A549 (cell line): ENCODE data around the gene C4orf50. TPM values are rescaled to one million over a fixed set of nuclear protein-coding genes. Genes with fewer than 3 reads are reported as not detected.
"Not testable (repeated sequence)": the region's sequence is repeated elsewhere in the genome, so short reads cannot be mapped to it uniquely, and the experiment has no call there.

Experiments
- ATAC-seq, 2 experiments: fragments of 200-7000 bp in 1 of 2; fragments of >200 bp in 1 of 2; cut with Nextera tagmentation in 1 of 2; cut with Tn5 transposase in 1 of 2; 3 replicates each; pipeline versions ENCODE4 v1.8.0 to v1.9.1; 2018 to 2020; ENCODE audit warnings: mild to moderate bottlenecking in 1 of 2, moderate library complexity in 1 of 2
- CTCF ChIA-PET: fragments of 300-600 bp; sonication (Branson Sonifier 250); formaldehyde crosslinking; extraction: SDS; loops from one replicate; lab custom pipeline; 2021; ENCODE audit warnings: antibody characterized with exemption, inconsistent platforms; lab: Yijun Ruan, JAX
- POLR2A ChIA-PET: fragments of 350-600 bp; formaldehyde crosslinking; extraction: SDS; loops from one replicate; lab custom pipeline; 2021; ENCODE audit warnings: antibody characterized with exemption, inconsistent platforms; lab: Yijun Ruan, JAX
- DNase-seq, 2 experiments: peaks; one replicate each; pipeline versions ENCODE4 v3.0.0 to v3.0.0-alpha.2; 2011 to 2016; ENCODE audit warnings: low read depth in 1 of 2, low spot score in 1 of 2
- FAIRE-seq: peaks from 2 replicates; lab custom pipeline; 2011; peaks lifted over from hg19 to GRCh38; lab: Jason Lieb, UNC
- H3K27ac ChIP-seq, 2 experiments: fragments of >200 bp; sonication (Bioruptor Twin); formaldehyde crosslinking; 3 replicates each; pipeline ENCODE4 v1.5.1; 2016 to 2017
- H3K4me1 ChIP-seq: fragments of >200 bp; sonication (Bioruptor Twin); formaldehyde crosslinking; 3 replicates; pipeline ENCODE4 v1.6.1; 2016
- H3K4me2 ChIP-seq: fragments of >200 bp; sonication (Bioruptor Twin); formaldehyde crosslinking; 3 replicates; pipeline ENCODE4 v1.6.1; 2016
- H3K4me3 ChIP-seq: fragments of >200 bp; sonication (Bioruptor Twin); formaldehyde crosslinking; 3 replicates; pipeline ENCODE4 v1.5.1; 2016
- H3K9me3 ChIP-seq: fragments of >200 bp; sonication (Bioruptor Twin); formaldehyde crosslinking; 3 replicates; pipeline ENCODE4 v1.6.1; 2016
- CEBPB ChIP-seq, 2 experiments: fragments of >200 bp in 1 of 2; sonication (Bioruptor Twin) in 1 of 2; formaldehyde crosslinking in 1 of 2; IDR thresholded peaks; 2 replicates each; pipeline ENCODE4 v1.6.1; 2012 to 2016
- EP300 ChIP-seq, 2 experiments: fragments of >200 bp; sonication (Bioruptor Twin); formaldehyde crosslinking; IDR thresholded peaks; 2 replicates in 1 of 2; 3 replicates in 1 of 2; pipeline ENCODE4 v1.6.1; 2016 to 2017
- ESRRA ChIP-seq: fragments of 150-350 bp; IDR thresholded peaks from 2 replicates; pipeline ENCODE4 v1.6.1; 2014; ENCODE audit warnings: mild to moderate bottlenecking, low read length, borderline replicate concordance
- FOXS1 ChIP-seq: fragments of 250-450 bp; sonication (Bioruptor Pico); IDR thresholded peaks from 2 replicates; pipeline ENCODE4 v1.5.0; 2020; ENCODE audit warnings: mild to moderate bottlenecking, moderate library complexity
- HES2 ChIP-seq: fragments of >200 bp; sonication (Bioruptor Twin); formaldehyde crosslinking; IDR thresholded peaks from 2 replicates; pipeline ENCODE4 v1.6.1; 2016
- HOXB13 ChIP-seq: fragments of 250-450 bp; sonication (Bioruptor Pico); IDR thresholded peaks from 2 replicates; pipeline ENCODE4 v1.5.0; 2020; ENCODE audit warnings: low read depth, mild to moderate bottlenecking, moderate library complexity
- KDM1A ChIP-seq: fragments of 200-600 bp; sonication (generic); IDR thresholded peaks from 2 replicates; pipeline ENCODE4 v1.6.1; 2016; ENCODE audit warnings: low read depth, mild to moderate bottlenecking
- MAZ ChIP-seq: fragments of 150-350 bp; IDR thresholded peaks from 2 replicates; pipeline ENCODE4 v1.6.1; 2014; ENCODE audit warnings: antibody characterized with exemption, low read depth, low read length, borderline replicate concordance
- PBX3 ChIP-seq: IDR thresholded peaks from 2 replicates; pipeline ENCODE4 v1.6.1; 2012
- POLR2A ChIP-seq: IDR thresholded peaks from 2 replicates; pipeline ENCODE4 v1.6.1; 2012; ENCODE audit warnings: mild to moderate bottlenecking, low read length
- POLR2AphosphoS2 ChIP-seq: conservative IDR thresholded peaks from 2 replicates; pipeline ENCODE4 v1.6.1; 2012; ENCODE audit warnings: low read length, improper control_type of control experiment, inconsistent platforms
- RAD21 ChIP-seq, 2 experiments: fragments of >200 bp in 1 of 2; sonication (Bioruptor Twin) in 1 of 2; formaldehyde crosslinking in 1 of 2; IDR thresholded peaks in 1 of 2; conservative IDR thresholded peaks in 1 of 2; 2 replicates in 1 of 2; 3 replicates in 1 of 2; pipeline ENCODE4 v1.6.1; 2012 to 2018; ENCODE audit warnings: inconsistent platforms in 1 of 2
- RCOR1 ChIP-seq: fragments of 150-350 bp; IDR thresholded peaks from 2 replicates; pipeline ENCODE4 v1.6.1; 2014; ENCODE audit warnings: antibody characterized with exemption, low read length, low read depth
- SMC3 ChIP-seq: fragments of >200 bp; sonication (Bioruptor Twin); formaldehyde crosslinking; IDR thresholded peaks from 3 replicates; pipeline ENCODE4 v1.6.1; 2018; ENCODE audit warnings: inconsistent platforms
- ZC3H11A ChIP-seq: fragments of 450-650 bp; IDR thresholded peaks from 2 replicates; pipeline ENCODE4 v1.6.1; 2014; ENCODE audit warnings: antibody characterized with exemption, mild to moderate bottlenecking
- WGBS: methylation state at CpG from one replicate; pipeline ENCODE4 v1.1.6; 2017; ENCODE audit errors: missing lambda C conversion rate; 5-methylcytosine and 5-hydroxymethylcytosine counted together
- polyA plus RNA-seq, 4 experiments: library from polyadenylated mRNA; depleted of rRNA in 3 of 4; stranded (reverse); fragments of >200 nt; fragmentation: RNase III in 1 of 4; extraction: RNeasy Plus Mini Kit Qiagen cat#74134 plus additional on column Dnase treatment in 1 of 4; gene quantifications; 2 replicates in 3 of 4; 3 replicates in 1 of 4; pipeline ENCODE4 v1.2.3, GENCODE V29; 2011 to 2017
- TF ChIP-seq, protein P1 (sequence below): fragments of 250-450 bp; sonication (Bioruptor Pico); IDR thresholded peaks from 2 replicates; pipeline ENCODE4 v1.5.0; 2021; ENCODE audit warnings: mild to moderate bottlenecking, moderate library complexity, borderline replicate concordance
- TF ChIP-seq, protein P2 (sequence below): IDR thresholded peaks from 2 replicates; pipeline ENCODE4 v1.6.1; 2012; ENCODE audit warnings: low read depth, borderline replicate concordance
- TF ChIP-seq, protein P3 (sequence below): fragments of 450-650 bp; IDR thresholded peaks from 2 replicates; pipeline ENCODE4 v1.6.1; 2014; ENCODE audit warnings: antibody characterized with exemption
- TF ChIP-seq, protein P4 (sequence below): fragments of >200 bp; sonication (Bioruptor Twin); formaldehyde crosslinking; IDR thresholded peaks from 3 replicates; pipeline ENCODE4 v1.5.1; 2016

Gene C4orf50
- polyA plus RNA-seq, 2 of the 4 experiments (the other 2 are of a cell fraction): not detected

DNA sequence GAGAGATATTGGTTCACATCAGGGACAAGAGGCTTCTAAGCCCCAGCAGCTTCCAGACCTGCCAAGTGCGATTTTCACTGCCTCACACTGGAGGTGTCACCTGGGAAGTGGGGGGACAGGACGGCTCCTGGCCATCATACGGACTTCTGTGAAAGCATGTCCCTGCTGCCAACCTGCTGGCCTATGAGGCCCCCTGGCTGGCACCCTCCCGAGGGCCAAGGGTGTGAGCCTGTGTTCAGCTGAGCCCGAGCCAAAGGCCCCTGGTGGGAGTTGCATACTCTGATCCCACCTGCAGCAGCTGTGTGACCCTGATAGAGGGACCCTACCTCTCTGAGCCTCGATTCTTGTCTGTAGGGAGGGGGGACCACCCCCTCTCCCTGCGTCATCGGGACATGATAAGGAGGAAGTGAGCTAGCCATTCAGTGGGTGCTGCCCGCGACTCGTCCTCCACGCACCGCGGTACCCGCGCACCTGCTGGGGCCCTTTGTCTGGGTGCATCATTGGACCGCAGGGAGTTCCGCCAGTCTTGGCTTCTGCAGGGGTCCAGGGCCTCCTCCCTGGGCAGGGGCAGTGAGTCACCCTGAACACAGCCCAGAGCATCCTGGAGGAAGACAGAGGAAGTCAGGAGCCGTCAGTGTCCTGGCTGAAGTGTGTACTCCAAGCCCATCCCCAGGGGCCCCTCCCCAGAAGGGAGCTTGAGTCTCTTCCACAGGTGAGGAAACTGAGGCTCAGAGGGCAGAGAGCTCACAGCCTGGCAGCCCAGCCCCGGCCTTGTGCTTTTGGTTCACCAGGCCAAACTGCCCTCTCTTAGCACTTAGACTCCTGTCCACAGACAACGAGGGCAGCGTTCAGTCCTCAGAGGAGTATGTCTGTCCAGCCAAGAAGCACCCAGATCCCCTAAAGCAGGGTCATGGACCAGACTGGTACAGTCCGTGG, 24.1 kb downstream of the C4orf50 start:
- no peak for ATAC-seq
- 60% methylated on average over 7 of the region's 23 CpGs for WGBS
- Histone ChIP-seq H3K4me1 (no peaks in the 10 kb centered on the region), H3K4me2 (no peak overlapping the region), H3K9me3 (no peaks in the 10 kb centered on the region), H3K27ac (no peak overlapping the region), H3K4me3 (no peak overlapping the region)
- ChIA-PET CTCF (interaction anchor here (1.0 to 1.6 kb wide), 3 partner anchors 12 to 333 kb away, joined by 3 read pairs; no protein-coding TSS in a partner anchor), POLR2A (no interaction called here)
- no peak for FAIRE-seq
- DNase-seq: no peak
- TF ChIP-seq MAZ (no peak), RCOR1 (no peak), HES2 (no peak), POLR2AphosphoS2 (no peak), SMC3 (no peak), HOXB13 (no peak), RAD21 (conservative IDR thresholded peaks at IDR 0.05 in 1 of 2, IDR thresholded peaks at IDR 0.05 in 1 of 2) (no peak), PBX3 (no peak)
- TF ChIP-seq, protein P1, sequence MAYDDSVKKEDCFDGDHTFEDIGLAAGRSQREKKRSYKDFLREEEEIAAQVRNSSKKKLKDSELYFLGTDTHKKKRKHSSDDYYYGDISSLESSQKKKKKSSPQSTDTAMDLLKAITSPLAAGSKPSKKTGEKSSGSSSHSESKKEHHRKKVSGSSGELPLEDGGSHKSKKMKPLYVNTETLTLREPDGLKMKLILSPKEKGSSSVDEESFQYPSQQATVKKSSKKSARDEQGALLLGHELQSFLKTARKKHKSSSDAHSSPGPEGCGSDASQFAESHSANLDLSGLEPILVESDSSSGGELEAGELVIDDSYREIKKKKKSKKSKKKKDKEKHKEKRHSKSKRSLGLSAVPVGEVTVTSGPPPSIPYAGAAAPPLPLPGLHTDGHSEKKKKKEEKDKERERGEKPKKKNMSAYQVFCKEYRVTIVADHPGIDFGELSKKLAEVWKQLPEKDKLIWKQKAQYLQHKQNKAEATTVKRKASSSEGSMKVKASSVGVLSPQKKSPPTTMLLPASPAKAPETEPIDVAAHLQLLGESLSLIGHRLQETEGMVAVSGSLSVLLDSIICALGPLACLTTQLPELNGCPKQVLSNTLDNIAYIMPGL (CRISPR knock-in tag): no peak

DNA sequence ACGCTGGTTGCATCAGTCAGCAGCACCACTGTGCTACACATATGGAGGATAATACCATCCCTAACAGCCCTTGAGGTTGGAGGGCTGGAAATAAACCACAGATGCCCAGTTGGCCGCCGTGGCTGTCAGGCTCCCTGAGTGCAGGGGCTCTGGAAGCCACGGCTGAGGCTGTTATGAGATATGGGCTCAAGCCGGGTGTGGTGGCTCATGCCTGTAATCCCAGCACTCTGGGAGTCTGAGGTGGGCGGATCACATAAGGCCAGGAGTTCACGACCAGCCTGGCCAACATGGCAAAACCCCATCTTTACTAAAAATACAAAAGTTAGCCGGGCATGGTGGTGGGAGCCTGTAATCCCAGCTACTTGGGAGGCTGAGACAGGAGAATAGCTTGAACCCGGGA, 24.9 kb downstream of the C4orf50 start:
- ATAC-seq, CTCF ChIA-PET, POLR2A ChIA-PET, H3K27ac ChIP-seq, H3K4me2 ChIP-seq, H3K4me1 ChIP-seq, DNase-seq, H3K4me3 ChIP-seq, H3K9me3 ChIP-seq, FAIRE-seq: not testable (repeated sequence)
- 42% methylated on average over 8 of the region's 9 CpGs for WGBS

DNA sequence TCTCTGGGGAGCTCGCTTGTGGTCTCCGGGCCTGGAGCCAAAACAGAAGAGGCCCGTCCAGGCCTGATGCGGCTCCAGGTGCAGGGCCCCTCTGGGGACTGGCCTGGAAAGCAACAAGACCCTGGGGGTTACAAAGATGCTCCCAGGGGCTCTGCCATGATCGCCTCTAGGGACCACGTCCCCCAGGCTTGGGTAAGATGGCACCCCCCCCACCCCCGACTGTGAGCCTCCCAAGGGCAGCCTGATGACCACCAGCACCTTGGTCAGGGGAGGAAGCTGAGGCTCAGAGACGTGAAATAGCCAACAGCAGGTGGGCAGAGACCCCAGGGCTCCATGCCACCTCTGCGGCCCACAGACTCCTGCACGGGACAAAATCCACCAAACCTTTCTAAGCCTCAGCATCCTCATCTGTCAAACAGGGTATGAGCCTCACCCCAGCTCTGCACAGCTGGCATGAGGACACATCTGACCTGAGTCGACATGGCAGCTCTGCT, 25.4 kb downstream of the C4orf50 start:
- POLR2A ChIA-PET: no interaction called here
- Histone ChIP-seq H3K4me2 (no peak overlapping the region), H3K4me3 (no peak overlapping the region), H3K4me1 (no peaks in the 10 kb centered on the region), H3K9me3 (no peaks in the 10 kb centered on the region), H3K27ac (no peak overlapping the region)
- 40% methylated on average over 3 of the region's 11 CpGs for WGBS
- no peak for FAIRE-seq
- ATAC-seq: no peak
- CTCF ChIA-PET: no interaction called here
- DNase-seq: no peak
- TF ChIP-seq, protein P2, sequence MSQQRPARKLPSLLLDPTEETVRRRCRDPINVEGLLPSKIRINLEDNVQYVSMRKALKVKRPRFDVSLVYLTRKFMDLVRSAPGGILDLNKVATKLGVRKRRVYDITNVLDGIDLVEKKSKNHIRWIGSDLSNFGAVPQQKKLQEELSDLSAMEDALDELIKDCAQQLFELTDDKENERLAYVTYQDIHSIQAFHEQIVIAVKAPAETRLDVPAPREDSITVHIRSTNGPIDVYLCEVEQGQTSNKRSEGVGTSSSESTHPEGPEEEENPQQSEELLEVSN: no peak
- TF ChIP-seq, protein P3, sequence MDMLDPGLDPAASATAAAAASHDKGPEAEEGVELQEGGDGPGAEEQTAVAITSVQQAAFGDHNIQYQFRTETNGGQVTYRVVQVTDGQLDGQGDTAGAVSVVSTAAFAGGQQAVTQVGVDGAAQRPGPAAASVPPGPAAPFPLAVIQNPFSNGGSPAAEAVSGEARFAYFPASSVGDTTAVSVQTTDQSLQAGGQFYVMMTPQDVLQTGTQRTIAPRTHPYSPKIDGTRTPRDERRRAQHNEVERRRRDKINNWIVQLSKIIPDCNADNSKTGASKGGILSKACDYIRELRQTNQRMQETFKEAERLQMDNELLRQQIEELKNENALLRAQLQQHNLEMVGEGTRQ: no peak
- TF ChIP-seq, protein P4, sequence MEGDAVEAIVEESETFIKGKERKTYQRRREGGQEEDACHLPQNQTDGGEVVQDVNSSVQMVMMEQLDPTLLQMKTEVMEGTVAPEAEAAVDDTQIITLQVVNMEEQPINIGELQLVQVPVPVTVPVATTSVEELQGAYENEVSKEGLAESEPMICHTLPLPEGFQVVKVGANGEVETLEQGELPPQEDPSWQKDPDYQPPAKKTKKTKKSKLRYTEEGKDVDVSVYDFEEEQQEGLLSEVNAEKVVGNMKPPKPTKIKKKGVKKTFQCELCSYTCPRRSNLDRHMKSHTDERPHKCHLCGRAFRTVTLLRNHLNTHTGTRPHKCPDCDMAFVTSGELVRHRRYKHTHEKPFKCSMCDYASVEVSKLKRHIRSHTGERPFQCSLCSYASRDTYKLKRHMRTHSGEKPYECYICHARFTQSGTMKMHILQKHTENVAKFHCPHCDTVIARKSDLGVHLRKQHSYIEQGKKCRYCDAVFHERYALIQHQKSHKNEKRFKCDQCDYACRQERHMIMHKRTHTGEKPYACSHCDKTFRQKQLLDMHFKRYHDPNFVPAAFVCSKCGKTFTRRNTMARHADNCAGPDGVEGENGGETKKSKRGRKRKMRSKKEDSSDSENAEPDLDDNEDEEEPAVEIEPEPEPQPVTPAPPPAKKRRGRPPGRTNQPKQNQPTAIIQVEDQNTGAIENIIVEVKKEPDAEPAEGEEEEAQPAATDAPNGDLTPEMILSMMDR: no peak
- TF ChIP-seq POLR2A (no peak), FOXS1 (CRISPR knock-in tag) (no peak), CEBPB (IDR thresholded peaks at IDR 0.05) (no peak), EP300 (IDR thresholded peaks at IDR 0.05) (no peak), KDM1A (no peak), ESRRA (no peak), ZC3H11A (no peak)
